PC-3 (cell line): Measurements from ENCODE around the gene TMEM233. TPM values are rescaled to one million over a fixed set of nuclear protein-coding genes. Genes with fewer than 3 reads are reported as not detected.

Source experiments
- ATAC-seq: fragments of 200-7000 bp; cut with Tn5 transposase; 2 replicates; pipeline ENCODE4 v1.9.1; 2020; ENCODE audit warnings: mild to moderate bottlenecking, moderate library complexity
- BruUV-seq: library from RNA; stranded (reverse); fragments of 400-500 nt; replicated peaks from 2 replicates; lab custom pipeline; 2021; lab: Mats Ljungman, UMichigan
- CTCF ChIA-PET: fragments of 300-600 bp; sonication (Branson Sonifier 250); formaldehyde crosslinking; loops from one replicate; lab custom pipeline; 2022; ENCODE audit warnings: antibody characterized with exemption; lab: Charles Lee
- POLR2A ChIA-PET: fragments of 300-600 bp; sonication (Branson Sonifier 250); formaldehyde crosslinking; loops from one replicate; lab custom pipeline; 2022; ENCODE audit warnings: antibody characterized with exemption; ENCODE audit not compliant: unreplicated experiment; lab: Charles Lee
- DNase-seq: peaks from one replicate; pipeline ENCODE4 v3.0.0-alpha.2; 2015
- H2AFZ ChIP-seq: fragments of 300-600 bp; sonication (generic); 2 replicates; pipeline ENCODE4 v1.6.0; 2016; ENCODE audit warnings: antibody characterized with exemption, low read length
- H3F3A ChIP-seq: fragments of 300-600 bp; sonication (generic); one replicate; pipeline ENCODE4 v1.6.0; 2017; ENCODE audit warnings: antibody characterized with exemption, low read length, control low read depth, mild to moderate bottlenecking; ENCODE audit not compliant: unreplicated experiment
- H3K27ac ChIP-seq: fragments of 300-600 bp; sonication (generic); 2 replicates; pipeline ENCODE4 v1.5.1; 2016; ENCODE audit warnings: mild to moderate bottlenecking, low read length
- H3K27me3 ChIP-seq: fragments of 300-600 bp; sonication (generic); 2 replicates; pipeline ENCODE4 v1.6.1; 2016; ENCODE audit warnings: low read length, mixed read lengths
- H3K36me3 ChIP-seq: fragments of 300-600 bp; sonication (generic); 2 replicates; pipeline ENCODE4 v1.6.1; 2016; ENCODE audit warnings: low read depth, mixed run types, low read length, mixed read lengths
- H3K4me1 ChIP-seq: fragments of 300-600 bp; sonication (generic); 2 replicates; pipeline ENCODE4 v1.5.1; 2016; ENCODE audit warnings: low read length; ENCODE audit not compliant: insufficient read depth
- H3K4me2 ChIP-seq: fragments of 300-600 bp; sonication (generic); 2 replicates; pipeline ENCODE4 v1.6.0; 2016; ENCODE audit warnings: low read length
- H3K4me3 ChIP-seq: fragments of 300-600 bp; sonication (generic); 2 replicates; pipeline ENCODE4 v1.5.1; 2016; ENCODE audit warnings: mild to moderate bottlenecking, low read length, mixed read lengths
- H3K79me2 ChIP-seq: fragments of 300-600 bp; sonication (generic); 2 replicates; pipeline ENCODE4 v1.6.1; 2017; ENCODE audit warnings: low read length, mixed read lengths
- H3K9ac ChIP-seq: fragments of 300-600 bp; sonication (generic); 2 replicates; pipeline ENCODE4 v1.6.0; 2016; ENCODE audit warnings: mild to moderate bottlenecking, low read length
- H3K9me2 ChIP-seq: fragments of 300-600 bp; sonication (generic); replicated peaks from 2 replicates; pipeline ENCODE4 v1.6.1; 2016; ENCODE audit warnings: mixed run types, low read length, mixed read lengths
- H3K9me3 ChIP-seq: fragments of 300-600 bp; sonication (generic); 2 replicates; pipeline ENCODE4 v1.6.1; 2016; ENCODE audit warnings: low read length, mixed read lengths
- H4K20me1 ChIP-seq: fragments of 300-600 bp; sonication (generic); 2 replicates; pipeline ENCODE4 v1.6.1; 2016; ENCODE audit warnings: low read length, mixed read lengths
- CTCF ChIP-seq: fragments of 300-600 bp; sonication (generic); conservative IDR thresholded peaks from 2 replicates; pipeline ENCODE4 v1.5.1; 2017; ENCODE audit warnings: antibody characterized with exemption, low read depth, mild to moderate bottlenecking, low read length
- EZH2 ChIP-seq: fragments of 300-600 bp; sonication (generic); IDR thresholded peaks from one replicate; pipeline ENCODE4 v1.6.1; 2017; ENCODE audit warnings: antibody characterized with exemption, mild to moderate bottlenecking, low read length; ENCODE audit not compliant: unreplicated experiment
- EZH2phosphoT487 ChIP-seq: fragments of 300-600 bp; sonication (generic); IDR thresholded peaks from 2 replicates; pipeline ENCODE4 v1.6.1; 2018; ENCODE audit warnings: mild to moderate bottlenecking, antibody characterized with exemption, low read length, borderline replicate concordance
- intact Hi-C: fragments of 100-400 bp; cut with micrococcal nuclease; formaldehyde crosslinking; loops from 2 replicates; pipeline ENCODE4 v1.9.0; 2023
- total RNA-seq: library from RNA; depleted of rRNA; stranded (reverse); fragments of >200 nt; gene quantifications from 2 replicates; pipeline ENCODE4 v1.2.3, GENCODE V29; 2014

The TMEM233 gene
- total RNA-seq, 1 experiment from 2014 or later, result not detected

GRCh38 chr12:119574255-119574654 lies 19.3 kb upstream of the TMEM233 start:
- no peak overlapping the region for H3K27ac ChIP-seq
- POLR2A ChIA-PET, result no interaction called here

GRCh38 chr12:119576118-119576810 lies 17.3 kb upstream of the TMEM233 start:
- H3F3A ChIP-seq, result no peaks in the 10 kb centered on the region
- no peaks in the 10 kb centered on the region for H4K20me1 ChIP-seq
- no peaks in the 10 kb centered on the region for H3K9me3 ChIP-seq
- BruUV-seq, result no TSS peak
- H2AFZ ChIP-seq, result no peak overlapping the region
- H3K36me3 ChIP-seq, result no peaks in the 10 kb centered on the region
- ATAC-seq (no peak), DNase-seq (no peak)
- no peak overlapping the region for H3K9ac ChIP-seq
- no peaks in the 10 kb centered on the region for H3K9me2 ChIP-seq
- H3K4me3 ChIP-seq, result no peak overlapping the region
- no peak overlapping the region for H3K4me2 ChIP-seq
- H3K27ac ChIP-seq, result no peak overlapping the region
- peaks cover 8% of the 10 kb centered on the region; the same call in 1 of the 2 replicates for H3K4me1 ChIP-seq
- H3K27me3 ChIP-seq, result peaks cover 33% of the 10 kb centered on the region
- TF ChIP-seq EZH2phosphoT487 (no peak), EZH2 (no peak), CTCF (no peak)
- ChIA-PET POLR2A (no interaction called here), CTCF (no interaction called here)
- no peaks in the 10 kb centered on the region for H3K79me2 ChIP-seq
- intact Hi-C loops, result no loop called here

More at GRCh38 chr12:119574255-119574654, 19.3 kb upstream of the TMEM233 start:
- no TSS peak for BruUV-seq
- TF ChIP-seq EZH2 (no peak), EZH2phosphoT487 (no peak), CTCF (no peak)
- H3K4me3 ChIP-seq, result no peak overlapping the region
- no peaks in the 10 kb centered on the region for H3K9me3 ChIP-seq
- H2AFZ ChIP-seq, result no peak overlapping the region
- CTCF ChIA-PET, result no interaction called here
- no peak overlapping the region for H3K9ac ChIP-seq
- peaks cover 8% of the 10 kb centered on the region; the same call in 1 of the 2 replicates for H3K4me1 ChIP-seq
- no peaks in the 10 kb centered on the region for H3F3A ChIP-seq
- intact Hi-C loops, result no loop called here
- ATAC-seq, result no peak
- H3K9me2 ChIP-seq, result no peaks in the 10 kb centered on the region
- H3K27me3 ChIP-seq, result peaks cover 33% of the 10 kb centered on the region
- no peak overlapping the region for H3K4me2 ChIP-seq
- no peaks in the 10 kb centered on the region for H3K79me2 ChIP-seq
- DNase-seq, result no peak
- no peaks in the 10 kb centered on the region for H4K20me1 ChIP-seq
- H3K36me3 ChIP-seq, result no peaks in the 10 kb centered on the region

GRCh38 chr12:119576915-119577314 lies 16.7 kb upstream of the TMEM233 start:
- CTCF ChIA-PET, result no interaction called here
- POLR2A ChIA-PET, result no interaction called here
- Histone ChIP-seq H3K4me1 (peaks cover 8% of the 10 kb centered on the region; the same call in 1 of the 2 replicates), H3K36me3 (no peaks in the 10 kb centered on the region), H3K9ac (no peak overlapping the region), H3F3A (no peaks in the 10 kb centered on the region), H3K9me3 (no peaks in the 10 kb centered on the region), H3K4me2 (no peak overlapping the region), H3K79me2 (no peaks in the 10 kb centered on the region), H2AFZ (no peak overlapping the region), H3K27me3 (peaks cover 33% of the 10 kb centered on the region), H4K20me1 (no peaks in the 10 kb centered on the region), H3K4me3 (no peak overlapping the region), H3K9me2 (no peaks in the 10 kb centered on the region), H3K27ac (no peak overlapping the region)
- no TSS peak for BruUV-seq
- intact Hi-C loops, result no loop called here
- ATAC-seq, result no peak
- TF ChIP-seq CTCF (no peak), EZH2phosphoT487 (no peak), EZH2 (no peak)
- no peak for DNase-seq
